MM.1S (cell line): Measurements from ENCODE around the gene SLC15A2.

Experiments
- DNase-seq: peaks from one replicate; pipeline ENCODE4 v3.0.0-alpha.2; 2015
- H2AFZ ChIP-seq: fragments of 300-600 bp; sonication (generic); 2 replicates; pipeline ENCODE4 v1.6.0; 2016; ENCODE audit warnings: antibody characterized with exemption, low read length
- H3F3A ChIP-seq: fragments of 300-600 bp; sonication (generic); 2 replicates; pipeline ENCODE4 v1.6.1; 2016; ENCODE audit warnings: mild to moderate bottlenecking, antibody characterized with exemption, low read length, moderate library complexity, mixed read lengths; ENCODE audit not compliant: insufficient read depth
- H3K27ac ChIP-seq: fragments of 300-600 bp; sonication (generic); 2 replicates; pipeline ENCODE4 v1.5.1; 2016; ENCODE audit warnings: mild to moderate bottlenecking, low read length
- H3K27me3 ChIP-seq: fragments of 300-600 bp; sonication (generic); replicated peaks from 2 replicates; pipeline ENCODE4 v1.6.0; 2016; ENCODE audit warnings: low read length; ENCODE audit not compliant: insufficient read depth
- H3K36me3 ChIP-seq: fragments of 300-600 bp; sonication (generic); replicated peaks from 2 replicates; pipeline ENCODE4 v1.6.1; 2016; ENCODE audit warnings: mild to moderate bottlenecking, low read length, mixed read lengths; ENCODE audit not compliant: insufficient read depth
- H3K4me1 ChIP-seq: fragments of 300-600 bp; sonication (generic); 2 replicates; pipeline ENCODE4 v1.6.1; 2016; ENCODE audit warnings: low read length, mixed read lengths
- H3K4me2 ChIP-seq: fragments of 300-600 bp; sonication (generic); 2 replicates; pipeline ENCODE4 v1.6.0; 2016; ENCODE audit warnings: low read depth, low read length
- H3K4me3 ChIP-seq: fragments of 300-600 bp; sonication (generic); 2 replicates; pipeline ENCODE4 v1.5.1; 2016; ENCODE audit warnings: low read length, mixed read lengths
- H3K79me2 ChIP-seq: fragments of 300-600 bp; sonication (generic); 2 replicates; pipeline ENCODE4 v1.6.1; 2016; ENCODE audit warnings: mixed run types, low read length, mixed read lengths
- H3K9ac ChIP-seq: fragments of 300-600 bp; sonication (generic); 2 replicates; pipeline ENCODE4 v1.6.1; 2016; ENCODE audit warnings: low read length, mixed read lengths
- H3K9me2 ChIP-seq: fragments of 300-600 bp; sonication (generic); replicated peaks from 2 replicates; pipeline ENCODE4 v1.6.1; 2016; ENCODE audit warnings: mild to moderate bottlenecking, low read length, mixed read lengths; ENCODE audit not compliant: insufficient read depth
- H3K9me3 ChIP-seq: fragments of 300-600 bp; sonication (generic); replicated peaks from 2 replicates; pipeline ENCODE4 v1.6.1; 2016; ENCODE audit warnings: mild to moderate bottlenecking, low read length, mixed read lengths; ENCODE audit not compliant: insufficient read depth
- H4K20me1 ChIP-seq: fragments of 300-600 bp; sonication (generic); 2 replicates; pipeline ENCODE4 v1.6.1; 2016; ENCODE audit warnings: mild to moderate bottlenecking, low read length, moderate library complexity, mixed read lengths; ENCODE audit not compliant: insufficient read depth
- CTCF ChIP-seq: fragments of 300-600 bp; sonication (generic); IDR thresholded peaks from 2 replicates; pipeline ENCODE4 v1.5.1; 2016; ENCODE audit warnings: antibody characterized with exemption, low read length, mixed read lengths
- EZH2 ChIP-seq: fragments of 300-600 bp; sonication (generic); optimal IDR thresholded peaks from 2 replicates; pipeline ENCODE3; 2017; ENCODE audit warnings: low read depth, mild to moderate bottlenecking, antibody characterized with exemption, low read length, mixed read lengths
- EZH2phosphoT487 ChIP-seq: fragments of 300-600 bp; sonication (generic); IDR thresholded peaks from 2 replicates; pipeline ENCODE4 v1.6.1; 2018; ENCODE audit warnings: antibody characterized with exemption, low read length

The SLC15A2 gene

GRCh38 chr3:121869736-121870135 lies 24.5 kb upstream of the SLC15A2 start:
- Histone ChIP-seq H3K27ac (no peak overlapping the region), H3K4me2 (no peak overlapping the region), H3K79me2 (peaks cover 10% of the 10 kb centered on the region), H3K27me3 (no peaks in the 10 kb centered on the region), H3K36me3 (peaks cover 21% of the 10 kb centered on the region; the same call in 1 of the 2 replicates), H3F3A (no peaks in the 10 kb centered on the region), H3K4me3 (no peak overlapping the region), H3K4me1 (no peaks in the 10 kb centered on the region), H3K9ac (no peak overlapping the region), H3K9me3 (no peaks in the 10 kb centered on the region), H4K20me1 (no peaks in the 10 kb centered on the region), H3K9me2 (no peaks in the 10 kb centered on the region), H2AFZ (no peak overlapping the region)
- TF ChIP-seq EZH2phosphoT487 = no peak
- no peak for TF ChIP-seq EZH2
- TF ChIP-seq CTCF = no peak
- no peak for DNase-seq

DNA sequence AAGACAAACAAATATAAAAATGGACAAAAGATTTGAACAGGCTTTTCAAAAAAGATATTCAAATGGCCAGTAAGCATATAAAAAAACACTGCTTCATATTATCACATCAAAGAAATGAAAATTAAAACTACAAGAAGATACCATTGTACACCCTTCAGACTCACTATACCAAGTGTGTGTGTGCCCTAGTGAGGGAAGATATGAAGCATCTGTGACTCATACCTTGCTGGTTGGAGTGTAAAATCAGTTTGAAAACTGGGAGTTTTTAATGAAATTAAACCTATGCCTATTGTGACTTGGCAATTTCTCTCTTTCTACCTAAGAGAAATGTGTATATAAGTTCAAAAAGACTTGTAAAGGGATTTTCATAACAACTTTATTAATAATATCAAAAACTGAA lies 23.5 kb upstream of the SLC15A2 start:
- H3K9ac ChIP-seq = no peak overlapping the region
- no peaks in the 10 kb centered on the region for H3K4me1 ChIP-seq
- H3K79me2 ChIP-seq = peaks cover 5% of the 10 kb centered on the region
- H3K9me2 ChIP-seq = no peaks in the 10 kb centered on the region
- no peak overlapping the region for H3K4me2 ChIP-seq
- no peaks in the 10 kb centered on the region for H4K20me1 ChIP-seq
- DNase-seq = no peak
- no peak overlapping the region for H2AFZ ChIP-seq
- peaks cover 21% of the 10 kb centered on the region; the same call in 1 of the 2 replicates for H3K36me3 ChIP-seq
- H3K4me3 ChIP-seq = no peak overlapping the region
- TF ChIP-seq CTCF = no peak
- no peak for TF ChIP-seq EZH2
- no peak for TF ChIP-seq EZH2phosphoT487
- H3K27me3 ChIP-seq = no peaks in the 10 kb centered on the region
- H3K9me3 ChIP-seq = no peaks in the 10 kb centered on the region
- no peaks in the 10 kb centered on the region for H3F3A ChIP-seq
- no peak overlapping the region for H3K27ac ChIP-seq

DNA sequence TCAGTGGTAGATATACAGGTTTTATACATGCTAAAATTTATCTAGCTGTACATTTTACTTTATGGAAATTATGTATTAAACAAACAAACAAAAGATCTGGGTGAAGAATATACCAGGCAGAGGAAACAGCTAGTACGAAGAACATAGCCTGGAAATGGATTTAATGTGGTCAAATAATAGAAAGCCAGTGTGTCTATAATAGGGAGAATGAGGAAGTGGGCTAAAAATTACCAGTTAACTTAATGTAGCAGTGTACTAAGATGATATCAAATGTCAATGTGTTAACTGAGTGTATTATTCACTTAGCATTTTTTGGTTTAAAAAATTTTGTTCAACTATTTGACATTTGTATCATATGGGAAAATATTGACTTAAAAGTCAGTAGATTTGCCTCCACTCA lies 22.8 kb upstream of the SLC15A2 start:
- no peak for DNase-seq
- Histone ChIP-seq H3K9ac (no peak overlapping the region), H3K27me3 (no peaks in the 10 kb centered on the region), H3K9me2 (no peaks in the 10 kb centered on the region), H3K4me1 (no peaks in the 10 kb centered on the region), H3K4me2 (no peak overlapping the region), H3K9me3 (no peaks in the 10 kb centered on the region), H3K79me2 (no peaks in the 10 kb centered on the region; the same call in 1 of the 2 replicates), H4K20me1 (no peaks in the 10 kb centered on the region), H3F3A (no peaks in the 10 kb centered on the region), H3K36me3 (peaks cover 21% of the 10 kb centered on the region; the same call in 1 of the 2 replicates), H3K4me3 (no peak overlapping the region), H3K27ac (no peak overlapping the region), H2AFZ (no peak overlapping the region)
- TF ChIP-seq EZH2 = no peak
- no peak for TF ChIP-seq CTCF
- TF ChIP-seq EZH2phosphoT487 = no peak

- no peaks in the 10 kb centered on the region for H3F3A ChIP-seq
- no peaks in the 10 kb centered on the region for H3K4me1 ChIP-seq
- no peaks in the 10 kb centered on the region for H3K9me3 ChIP-seq
- no peaks in the 10 kb centered on the region for H4K20me1 ChIP-seq
- H3K27ac ChIP-seq = no peak overlapping the region
- no peak overlapping the region for H3K9ac ChIP-seq
- peaks cover 30% of the 10 kb centered on the region for H3K79me2 ChIP-seq
- no peaks in the 10 kb centered on the region for H3K27me3 ChIP-seq
- no peak overlapping the region for H3K4me2 ChIP-seq
- no peak for TF ChIP-seq EZH2
- TF ChIP-seq CTCF = no peak
- TF ChIP-seq EZH2phosphoT487 = no peak
- no peaks in the 10 kb centered on the region for H3K9me2 ChIP-seq
- H2AFZ ChIP-seq = no peak overlapping the region
- peaks cover 11% of the 10 kb centered on the region; the same call in 1 of the 2 replicates for H3K36me3 ChIP-seq
- no peak overlapping the region for H3K4me3 ChIP-seq
- DNase-seq = no peak
These were observed 15.8 kb upstream of the SLC15A2 start for GRCh38 chr3:121878411-121878810.
